HEK293 (cell line): ENCODE results near the gene MACROH2A1.

Experiments used
- CTCF ChIP-seq: fragments of 450-650 bp; formaldehyde crosslinking; IDR thresholded peaks from 2 replicates; pipeline ENCODE4 v1.5.1; 2016; ENCODE audit warnings: missing biosample characterization, missing genetic modification characterization
- REST ChIP-seq: fragments of 450-650 bp; formaldehyde crosslinking; IDR thresholded peaks from 2 replicates; pipeline ENCODE4 v1.5.1; 2016; ENCODE audit warnings: missing biosample characterization, missing genetic modification characterization
- SALL2 ChIP-seq: fragments of 450-650 bp; formaldehyde crosslinking; IDR thresholded peaks from 2 replicates; pipeline ENCODE4 v1.5.0; 2017; ENCODE audit warnings: missing biosample characterization, mild to moderate bottlenecking, missing genetic modification characterization, borderline replicate concordance
- YY1 ChIP-seq: fragments of 450-650 bp; formaldehyde crosslinking; IDR thresholded peaks from 2 replicates; pipeline ENCODE4 v1.5.1; 2018; ENCODE audit warnings: missing biosample characterization, missing genetic modification characterization
- ZBTB17 ChIP-seq: fragments of 450-650 bp; formaldehyde crosslinking; IDR thresholded peaks from 2 replicates; pipeline ENCODE4 v1.5.1; 2016; ENCODE audit warnings: missing biosample characterization, missing genetic modification characterization
- ZBTB49 ChIP-seq: fragments of 450-650 bp; formaldehyde crosslinking; IDR thresholded peaks from 2 replicates; pipeline ENCODE4 v1.5.1; 2016; ENCODE audit warnings: missing biosample characterization, missing genetic modification characterization, low read depth
- ZNF112 ChIP-seq: fragments of 450-650 bp; formaldehyde crosslinking; IDR thresholded peaks from 2 replicates; pipeline ENCODE4 v1.5.0; 2017; ENCODE audit warnings: missing biosample characterization, missing genetic modification characterization
- ZNF121 ChIP-seq: fragments of 450-650 bp; formaldehyde crosslinking; IDR thresholded peaks from 2 replicates; pipeline ENCODE4 v1.5.1; 2016; ENCODE audit warnings: missing biosample characterization, missing genetic modification characterization
- ZNF416 ChIP-seq: fragments of 450-650 bp; formaldehyde crosslinking; IDR thresholded peaks from 2 replicates; pipeline ENCODE4 v1.5.1; 2016; ENCODE audit warnings: missing biosample characterization, missing genetic modification characterization
- ZNF514 ChIP-seq: fragments of 450-650 bp; formaldehyde crosslinking; IDR thresholded peaks from 2 replicates; pipeline ENCODE4 v1.5.1; 2016; ENCODE audit warnings: missing biosample characterization, missing genetic modification characterization
- ZNF792 ChIP-seq: fragments of 450-650 bp; formaldehyde crosslinking; IDR thresholded peaks from 2 replicates; pipeline ENCODE4 v1.5.1; 2016; ENCODE audit warnings: missing biosample characterization, missing genetic modification characterization
- TF ChIP-seq, protein P1 (sequence below): fragments of 450-650 bp; formaldehyde crosslinking; IDR thresholded peaks from 2 replicates; pipeline ENCODE4 v1.5.1; 2017; ENCODE audit warnings: missing biosample characterization, missing genetic modification characterization
- TF ChIP-seq, protein P2 (sequence below): fragments of 450-650 bp; formaldehyde crosslinking; conservative IDR thresholded peaks from 2 replicates; pipeline ENCODE4 v1.5.1; 2016; ENCODE audit warnings: low read depth, missing biosample characterization, missing genetic modification characterization

- TF ChIP-seq ZNF416 (tag by site-specific recombination) (no peak), CTCF (tag by site-specific recombination) (no peak), ZBTB49 (tag by site-specific recombination) (no peak), ZNF792 (tag by site-specific recombination) (no peak), ZBTB17 (tag by site-specific recombination) (no peak), ZNF112 (tag by site-specific recombination) (no peak), ZNF514 (tag by site-specific recombination) (no peak), ZNF121 (tag by site-specific recombination) (no peak), SALL2 (no peak), REST (tag by site-specific recombination) (no peak), YY1 (tag by site-specific recombination) (no peak)
- TF ChIP-seq, protein P1, sequence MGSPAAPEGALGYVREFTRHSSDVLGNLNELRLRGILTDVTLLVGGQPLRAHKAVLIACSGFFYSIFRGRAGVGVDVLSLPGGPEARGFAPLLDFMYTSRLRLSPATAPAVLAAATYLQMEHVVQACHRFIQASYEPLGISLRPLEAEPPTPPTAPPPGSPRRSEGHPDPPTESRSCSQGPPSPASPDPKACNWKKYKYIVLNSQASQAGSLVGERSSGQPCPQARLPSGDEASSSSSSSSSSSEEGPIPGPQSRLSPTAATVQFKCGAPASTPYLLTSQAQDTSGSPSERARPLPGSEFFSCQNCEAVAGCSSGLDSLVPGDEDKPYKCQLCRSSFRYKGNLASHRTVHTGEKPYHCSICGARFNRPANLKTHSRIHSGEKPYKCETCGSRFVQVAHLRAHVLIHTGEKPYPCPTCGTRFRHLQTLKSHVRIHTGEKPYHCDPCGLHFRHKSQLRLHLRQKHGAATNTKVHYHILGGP (tag by site-specific recombination) = no peak
- TF ChIP-seq, protein P2, sequence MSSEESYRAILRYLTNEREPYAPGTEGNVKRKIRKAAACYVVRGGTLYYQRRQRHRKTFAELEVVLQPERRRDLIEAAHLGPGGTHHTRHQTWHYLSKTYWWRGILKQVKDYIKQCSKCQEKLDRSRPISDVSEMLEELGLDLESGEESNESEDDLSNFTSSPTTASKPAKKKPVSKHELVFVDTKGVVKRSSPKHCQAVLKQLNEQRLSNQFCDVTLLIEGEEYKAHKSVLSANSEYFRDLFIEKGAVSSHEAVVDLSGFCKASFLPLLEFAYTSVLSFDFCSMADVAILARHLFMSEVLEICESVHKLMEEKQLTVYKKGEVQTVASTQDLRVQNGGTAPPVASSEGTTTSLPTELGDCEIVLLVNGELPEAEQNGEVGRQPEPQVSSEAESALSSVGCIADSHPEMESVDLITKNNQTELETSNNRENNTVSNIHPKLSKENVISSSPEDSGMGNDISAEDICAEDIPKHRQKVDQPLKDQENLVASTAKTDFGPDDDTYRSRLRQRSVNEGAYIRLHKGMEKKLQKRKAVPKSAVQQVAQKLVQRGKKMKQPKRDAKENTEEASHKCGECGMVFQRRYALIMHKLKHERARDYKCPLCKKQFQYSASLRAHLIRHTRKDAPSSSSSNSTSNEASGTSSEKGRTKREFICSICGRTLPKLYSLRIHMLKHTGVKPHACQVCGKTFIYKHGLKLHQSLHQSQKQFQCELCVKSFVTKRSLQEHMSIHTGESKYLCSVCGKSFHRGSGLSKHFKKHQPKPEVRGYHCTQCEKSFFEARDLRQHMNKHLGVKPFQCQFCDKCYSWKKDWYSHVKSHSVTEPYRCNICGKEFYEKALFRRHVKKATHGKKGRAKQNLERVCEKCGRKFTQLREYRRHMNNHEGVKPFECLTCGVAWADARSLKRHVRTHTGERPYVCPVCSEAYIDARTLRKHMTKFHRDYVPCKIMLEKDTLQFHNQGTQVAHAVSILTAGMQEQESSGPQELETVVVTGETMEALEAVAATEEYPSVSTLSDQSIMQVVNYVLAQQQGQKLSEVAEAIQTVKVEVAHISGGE (tag by site-specific recombination) = no peak
Measured at GRCh38 chr5:135313405-135313804, 85.6 kb downstream of the MACROH2A1 start.
